Hair follicle dermal papilla cell (primary cell): ENCODE measurements around the gene LRR1. TPM values are rescaled to one million over a fixed set of nuclear protein-coding genes. Genes with fewer than 3 reads are reported as not detected.

Source experiments
- small RNA-seq: library from RNA; depleted of rRNA; stranded (forward); fragments of <200 nt; gene quantifications from one replicate; pipeline ENCODE3, GENCODE V24; 2012
- total RNA-seq: library from RNA; depleted of rRNA; stranded (reverse); fragments of >200 nt; gene quantifications from 2 replicates; pipeline ENCODE4 v1.2.3, GENCODE V29; 2012

Gene LRR1
- 7.0 and 9.1 TPM in 2 replicates for total RNA-seq

GRCh38 chr14:49598485-49599300 is at the start of gene LRR1:
TSS of gene LRR1 (plus strand) at chr14:49598940. CDS start at chr14:49599021, 81 bp downstream.

GRCh38 chr14:49585803-49586672 is 12.7 kb upstream of the LRR1 start, which contains the start of gene RPS29:
TSS of gene RPS29 (minus strand) at chr14:49586380. CDS start at chr14:49586346, 34 bp downstream.

GRCh38 chr14:49620182-49621113 is 21.7 kb downstream of the LRR1 start, which contains the start of the genes MGAT2 and RPL36AL:
TSS of gene MGAT2 (plus strand) at chr14:49620799. CDS start at chr14:49621269, 470 bp downstream.
TSS of gene RPL36AL (minus strand) at chr14:49620626. CDS start at chr14:49619104, 1,522 bp downstream.

GRCh38 chr14:49634547-49635334 is 36.0 kb downstream of the LRR1 start, which contains the start of gene DNAAF2:
TSS of gene DNAAF2 (minus strand) at chr14:49635244. CDS start at chr14:49635149, 95 bp downstream.

Small RNA genes lying within 50 kb of the gene (small RNA-seq; reads per million reads assigned to genes)
- gene AL139099.3: not detected
- gene AL139099.4: not detected
- not detected for gene RF00019
- gene RNA5SP384: not detected

Other genes starting within 250 kb of the LRR1 start
- 977 and 987 TPM in 2 replicates for gene RPS29, start 12.6 kb upstream of the LRR1 start, total RNA-seq
- 72.2 and 95.4 TPM in 2 replicates for gene RPL36AL, start 21.7 kb downstream of the LRR1 start, total RNA-seq
- gene MGAT2, start 21.9 kb downstream of the LRR1 start, total RNA-seq: 79.5 and 81.0 TPM in 2 replicates
- gene DNAAF2, start 36.3 kb downstream of the LRR1 start, total RNA-seq: 7.4 and 7.6 TPM in 2 replicates
- 2.7 and 4.7 TPM in 2 replicates for gene POLE2, start 89.3 kb downstream of the LRR1 start, total RNA-seq
- gene KLHDC1, start 94.2 kb downstream of the LRR1 start, total RNA-seq: 3.2 and 5.7 TPM in 2 replicates
- gene KLHDC2, start 169.2 kb downstream of the LRR1 start, total RNA-seq: 78.3 and 79.5 TPM in 2 replicates